ENCODE measurements around the gene STARD10. TPM values are rescaled to one million over a fixed set of nuclear protein-coding genes. Genes with fewer than 3 reads are reported as not detected.

STARD10 gene
- total and polyA plus RNA-seq, 9 of the 15 experiments (the other 6 are each of a cell fraction or from before 2014, with no cell fraction given): 0.15 to 52.9 (median 32.3) TPM

GRCh38 chr11:72813740-72814285 is 20.0 kb upstream of the STARD10 start (continued):
- no peak for TF ChIP-seq E4F1 (CRISPR knock-in tag; IDR thresholded peaks at IDR 0.05; ENCODE audit: borderline replicate concordance)
- no peak for TF ChIP-seq DMBX1 (CRISPR knock-in tag; IDR thresholded peaks at IDR 0.05; ENCODE audit: borderline replicate concordance)
- no peak for TF ChIP-seq ETS2 (tag; IDR thresholded peaks at IDR 0.05; ENCODE audit: borderline replicate concordance, poor library complexity, severe bottlenecking)
- TF ChIP-seq POLR3A (IDR thresholded peaks at IDR 0.05; ENCODE audit: borderline replicate concordance, extremely low read depth, insufficient read depth, insufficient read length): no peak
- no peak for TF ChIP-seq ZNF778 (CRISPR knock-in tag; IDR thresholded peaks at IDR 0.05)
- TF ChIP-seq NCOA6 (IDR thresholded peaks at IDR 0.05): no peak
- TF ChIP-seq NUFIP1 (IDR thresholded peaks at IDR 0.05; ENCODE audit: partially characterized antibody): no peak
- no peak for TF ChIP-seq EWSR1 (IDR thresholded peaks at IDR 0.05; ENCODE audit: borderline replicate concordance, low read depth, partially characterized antibody)
- TF ChIP-seq SMAD3 (CRISPR knock-in tag; conservative IDR thresholded peaks at IDR 0.05): peak; percentile 69; the same call in 1 of the 2 replicates
- no peak for TF ChIP-seq ZBTB11 (CRISPR knock-in tag; IDR thresholded peaks at IDR 0.05)
- peak; percentile 32; the same call in 1 of the 2 replicates for TF ChIP-seq CEBPG (CRISPR knock-in tag; IDR thresholded peaks at IDR 0.05)
- TF ChIP-seq CEBPG (tag; conservative IDR thresholded peaks at IDR 0.05 in 1 of 2, IDR thresholded peaks at IDR 0.05 in 1 of 2): no peak
- no peak for TF ChIP-seq ZNF551 (CRISPR knock-in tag; IDR thresholded peaks at IDR 0.05)
- no peak for TF ChIP-seq HMG20A (CRISPR knock-in tag; conservative IDR thresholded peaks at IDR 0.05)
- no peak for TF ChIP-seq ZNF518B (CRISPR knock-in tag; IDR thresholded peaks at IDR 0.05)
- no peak for TF ChIP-seq EZH2 (IDR thresholded peaks at IDR 0.05; ENCODE audit: borderline replicate concordance, low read depth, low read length)
- TF ChIP-seq DPF2 (IDR thresholded peaks at IDR 0.05): peak; percentile 45; the same call in 1 of the 2 replicates
- no peak; the same call in 1 of the 2 replicates for TF ChIP-seq TAL1 (IDR thresholded peaks at IDR 0.05)
- TF ChIP-seq TCF7 (IDR thresholded peaks at IDR 0.05; ENCODE audit: borderline replicate concordance): no peak

Data from K562 (cell line).